Measurements from ENCODE around the gene UCN2.

GRCh38 chr3:48568476-48568875 is 4.9 kb upstream of the UCN2 start:
- no peak for TF ChIP-seq CTCF (IDR thresholded peaks at IDR 0.05)
- TF ChIP-seq REST (IDR thresholded peaks at IDR 0.05; ENCODE audit: insufficient read depth in 1 of 2, low read depth in 2 of 2, low read length in 1 of 2), result no peak
- TF ChIP-seq POLR2AphosphoS5 (IDR thresholded peaks at IDR 0.05; ENCODE audit: low read depth, low read length), result no peak
- TF ChIP-seq SIN3A (IDR thresholded peaks at IDR 0.05; ENCODE audit: borderline replicate concordance, insufficient read depth, low read depth, low read length), result no peak
